Left ventricle myocardium inferior (tissue), 1 donor: ENCODE results near the gene EPHA2. TPM values are rescaled to one million over a fixed set of nuclear protein-coding genes. Genes with fewer than 3 reads are reported as not detected.

Experiments
- DNase-seq: peaks from one replicate; pipeline ENCODE4 v3.0.0-alpha.2; 2020
- H3K27ac ChIP-seq: fragments of 200-600 bp; replicated peaks from 2 replicates; pipeline ENCODE4 v1.8.0; 2021
- H3K27me3 ChIP-seq: fragments of 200-600 bp; 2 replicates; pipeline ENCODE4 v1.8.0; 2021; ENCODE audit warnings: low read depth
- H3K36me3 ChIP-seq: fragments of 200-600 bp; 2 replicates; pipeline ENCODE4 v1.8.0; 2021
- H3K4me1 ChIP-seq: fragments of 200-600 bp; 2 replicates; pipeline ENCODE4 v1.8.0; 2021
- H3K4me3 ChIP-seq: fragments of 200-600 bp; 2 replicates; pipeline ENCODE4 v1.8.0; 2021; ENCODE audit warnings: mild to moderate bottlenecking, moderate library complexity
- H3K9me3 ChIP-seq: fragments of 200-600 bp; replicated peaks from 2 replicates; pipeline ENCODE4 v1.8.0; 2021
- intact Hi-C: fragments of 100-400 bp; cut with micrococcal nuclease; formaldehyde crosslinking; loops from one replicate; pipeline ENCODE4 v1.11.0; 2022
- total RNA-seq: library from RNA; stranded (reverse); fragmentation: NEBNext Ultra II Directional; extraction: Animal tissue kit (Norgen Biotek cat#: 25700); gene quantifications from one replicate; pipeline ENCODE4 v1.2.1, GENCODE V29; 2021
- TF ChIP-seq, protein P1 (sequence below): fragments of 200-600 bp; IDR thresholded peaks from 2 replicates; pipeline ENCODE4 v1.8.0; 2021; ENCODE audit warnings: antibody characterized with exemption, mild to moderate bottlenecking, borderline replicate concordance
- donor health status: DM: no; HTN: yes; CAD: no; lungs with severe emphysema.

The EPHA2 gene
- total RNA-seq, 1 donor from 2014 or later, result 9.6 TPM

DNA sequence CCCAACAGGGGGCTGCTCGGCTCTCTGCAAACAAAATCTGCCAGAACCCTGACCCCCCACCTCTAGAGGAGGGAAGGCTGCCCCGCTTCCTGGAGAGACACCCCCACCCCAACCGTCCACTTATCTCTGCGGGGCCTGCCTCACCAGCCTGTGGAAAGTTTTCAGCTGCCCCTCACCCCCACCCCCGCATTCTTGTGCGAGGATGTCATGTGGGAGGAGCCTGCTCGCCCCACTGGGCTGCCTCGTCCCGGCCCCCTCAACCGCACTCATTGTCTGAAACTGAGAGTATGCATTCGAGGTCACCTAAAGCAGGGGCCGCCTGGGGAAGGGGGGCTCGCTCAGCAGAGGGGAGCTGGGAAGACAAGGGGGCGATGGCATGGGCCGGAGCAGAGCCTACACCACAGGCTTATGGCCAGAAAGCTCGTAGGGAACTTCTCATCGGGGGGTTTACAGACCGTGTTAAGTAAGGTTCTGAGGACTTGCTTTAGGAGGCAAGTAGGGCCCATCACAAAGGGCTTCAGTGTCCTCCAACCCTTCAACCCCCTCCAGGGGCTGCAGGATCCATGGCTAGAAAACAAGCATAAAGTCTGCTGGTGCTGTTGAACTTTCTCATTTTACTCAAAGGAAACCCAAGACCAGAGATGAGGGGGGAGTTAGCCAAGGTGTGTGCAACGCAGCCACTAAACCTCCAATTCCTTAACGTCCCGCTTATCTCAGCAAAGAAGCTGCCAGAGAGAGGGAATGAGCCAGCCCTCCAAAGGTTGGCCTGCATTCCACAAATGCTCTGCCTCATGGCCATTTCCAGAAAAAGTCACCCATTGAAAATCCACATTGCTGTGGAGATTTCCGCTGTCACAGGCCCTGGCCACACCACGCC is 9.4 kb downstream of the EPHA2 start:
- H3K4me3 ChIP-seq, result peak overlapping the region; percentile 56
- TF ChIP-seq, protein P1, sequence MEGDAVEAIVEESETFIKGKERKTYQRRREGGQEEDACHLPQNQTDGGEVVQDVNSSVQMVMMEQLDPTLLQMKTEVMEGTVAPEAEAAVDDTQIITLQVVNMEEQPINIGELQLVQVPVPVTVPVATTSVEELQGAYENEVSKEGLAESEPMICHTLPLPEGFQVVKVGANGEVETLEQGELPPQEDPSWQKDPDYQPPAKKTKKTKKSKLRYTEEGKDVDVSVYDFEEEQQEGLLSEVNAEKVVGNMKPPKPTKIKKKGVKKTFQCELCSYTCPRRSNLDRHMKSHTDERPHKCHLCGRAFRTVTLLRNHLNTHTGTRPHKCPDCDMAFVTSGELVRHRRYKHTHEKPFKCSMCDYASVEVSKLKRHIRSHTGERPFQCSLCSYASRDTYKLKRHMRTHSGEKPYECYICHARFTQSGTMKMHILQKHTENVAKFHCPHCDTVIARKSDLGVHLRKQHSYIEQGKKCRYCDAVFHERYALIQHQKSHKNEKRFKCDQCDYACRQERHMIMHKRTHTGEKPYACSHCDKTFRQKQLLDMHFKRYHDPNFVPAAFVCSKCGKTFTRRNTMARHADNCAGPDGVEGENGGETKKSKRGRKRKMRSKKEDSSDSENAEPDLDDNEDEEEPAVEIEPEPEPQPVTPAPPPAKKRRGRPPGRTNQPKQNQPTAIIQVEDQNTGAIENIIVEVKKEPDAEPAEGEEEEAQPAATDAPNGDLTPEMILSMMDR, result no peak
- peaks cover 34% of the 10 kb centered on the region for H3K36me3 ChIP-seq
- intact Hi-C loops, result no loop called here
- H3K9me3 ChIP-seq, result no peaks in the 10 kb centered on the region
- H3K27ac ChIP-seq, result peak overlapping the region; percentile 98
- H3K27me3 ChIP-seq, result no peaks in the 10 kb centered on the region
- peaks cover 98% of the 10 kb centered on the region for H3K4me1 ChIP-seq
- peak; percentile 77 for DNase-seq

DNA sequence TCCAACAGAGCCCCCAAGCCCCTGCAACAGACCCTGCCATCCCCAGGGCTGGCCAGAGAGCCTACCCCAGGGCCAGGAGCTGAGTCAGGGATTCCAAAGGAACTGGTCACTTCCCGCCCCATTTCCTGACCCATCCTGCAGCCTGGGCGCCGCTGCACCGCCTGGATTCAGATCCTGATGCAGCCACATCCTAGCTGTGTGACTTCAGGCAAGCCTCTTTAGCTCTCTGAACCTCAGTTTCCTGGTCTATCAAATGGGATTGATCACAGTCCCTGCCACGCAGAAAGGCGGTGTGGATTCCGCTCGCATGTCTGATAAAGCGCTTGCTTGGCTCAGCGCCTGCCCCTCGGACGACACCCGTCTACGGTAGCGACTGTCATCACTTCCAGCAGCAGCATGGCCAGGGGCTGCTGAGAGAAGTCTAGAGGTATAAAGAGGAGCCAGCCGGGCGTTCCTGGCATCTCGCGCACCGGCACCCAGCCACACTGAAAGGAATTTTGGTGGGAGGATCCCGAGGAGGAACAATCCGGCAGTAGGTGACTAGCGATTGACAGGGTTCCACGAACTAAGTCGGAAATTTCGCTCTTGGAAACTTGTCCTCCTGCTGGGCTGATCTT is 10.1 kb downstream of the EPHA2 start:
- H3K4me1 ChIP-seq, result peaks cover 98% of the 10 kb centered on the region
- H3K27me3 ChIP-seq, result no peaks in the 10 kb centered on the region
- H3K36me3 ChIP-seq, result peaks cover 34% of the 10 kb centered on the region
- peak overlapping the region; percentile 98 for H3K27ac ChIP-seq
- DNase-seq, result peak; percentile 86
- TF ChIP-seq, protein P1, result peak; percentile 10
- H3K9me3 ChIP-seq, result no peaks in the 10 kb centered on the region
- peak overlapping the region; percentile 56 for H3K4me3 ChIP-seq
- intact Hi-C loops, result no loop called here

DNA sequence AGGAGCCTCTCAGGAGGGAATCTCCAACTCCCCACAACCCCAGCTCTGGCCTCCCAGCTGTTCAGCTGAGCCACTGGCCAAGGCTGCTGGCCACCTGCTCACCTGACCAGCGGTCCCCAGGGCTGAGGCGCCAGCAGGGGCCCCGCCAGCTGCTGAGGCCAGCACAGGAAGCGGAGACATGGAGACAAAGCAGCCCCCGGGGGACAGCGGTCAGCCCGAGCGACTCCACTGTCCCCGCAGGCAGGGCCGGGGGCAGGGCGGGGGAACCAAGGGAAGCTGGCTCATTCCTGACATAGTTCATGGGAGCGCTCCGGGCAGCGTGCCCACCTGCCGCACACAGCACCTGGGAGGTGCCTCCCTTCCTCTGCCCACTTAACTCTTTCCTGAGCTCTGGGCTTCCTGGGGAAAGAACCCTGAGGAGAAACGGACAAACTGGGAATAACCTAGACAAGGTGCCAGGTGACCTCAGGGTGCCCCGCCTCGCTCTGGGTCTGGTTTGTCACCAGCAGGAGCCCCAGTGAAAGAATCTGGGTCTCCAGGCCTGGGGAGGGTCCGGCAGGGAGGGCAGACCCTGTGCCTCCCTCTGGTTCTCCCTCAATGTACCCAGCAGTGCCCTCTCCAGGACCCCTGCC is 10.7 kb downstream of the EPHA2 start:
- H3K27me3 ChIP-seq, result no peaks in the 10 kb centered on the region
- DNase-seq, result peak; percentile 90
- intact Hi-C loops, result no loop called here
- no peaks in the 10 kb centered on the region for H3K9me3 ChIP-seq
- TF ChIP-seq, protein P1, result no peak
- peak overlapping the region; percentile 56 for H3K4me3 ChIP-seq
- peak overlapping the region; percentile 98 for H3K27ac ChIP-seq
- peaks cover 34% of the 10 kb centered on the region for H3K36me3 ChIP-seq
- peaks cover 98% of the 10 kb centered on the region for H3K4me1 ChIP-seq

DNA sequence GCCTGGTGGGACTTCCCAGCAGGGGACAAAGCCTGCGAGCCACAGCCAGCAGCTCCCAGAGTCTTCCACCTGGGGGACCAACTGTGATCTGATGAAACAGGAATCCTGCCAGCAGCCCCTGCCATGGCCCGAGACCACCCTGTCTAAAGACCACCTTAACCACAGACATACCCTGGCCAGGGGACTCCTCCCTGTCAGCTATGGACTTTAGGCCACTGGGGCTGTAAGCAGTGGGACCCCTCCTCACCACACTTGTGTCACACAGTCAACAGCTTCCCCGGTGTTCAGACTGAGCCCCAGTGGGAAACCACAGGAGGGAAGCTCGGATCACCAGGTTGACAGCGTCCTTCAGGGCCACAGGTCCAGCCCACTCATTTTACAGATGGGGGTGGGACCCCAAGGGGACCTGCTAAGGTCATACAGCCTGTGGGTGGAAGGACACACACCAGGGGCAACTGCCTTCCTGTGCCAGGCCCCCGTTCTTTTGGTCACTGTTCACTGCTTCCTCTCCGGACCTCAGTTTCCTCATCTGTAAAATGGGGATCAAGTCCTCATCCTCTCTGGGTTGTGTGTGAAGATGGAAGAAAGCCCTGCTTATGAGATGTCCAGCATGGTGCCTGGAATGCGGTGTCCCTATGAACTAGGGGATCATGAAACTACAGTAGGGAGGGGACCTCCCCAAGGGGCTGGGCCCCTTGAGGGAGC is 11.4 kb downstream of the EPHA2 start:
- intact Hi-C loops, result no loop called here
- Histone ChIP-seq H3K4me1 (peaks cover 99% of the 10 kb centered on the region), H3K27me3 (no peaks in the 10 kb centered on the region), H3K36me3 (peaks cover 32% of the 10 kb centered on the region), H3K9me3 (no peaks in the 10 kb centered on the region), H3K27ac (peak overlapping the region; percentile 98), H3K4me3 (peak overlapping the region; percentile 56)
- TF ChIP-seq, protein P1, result no peak
- no peak for DNase-seq
